ENCODE results near the gene C16orf74.

The C16orf74 gene

DNA sequence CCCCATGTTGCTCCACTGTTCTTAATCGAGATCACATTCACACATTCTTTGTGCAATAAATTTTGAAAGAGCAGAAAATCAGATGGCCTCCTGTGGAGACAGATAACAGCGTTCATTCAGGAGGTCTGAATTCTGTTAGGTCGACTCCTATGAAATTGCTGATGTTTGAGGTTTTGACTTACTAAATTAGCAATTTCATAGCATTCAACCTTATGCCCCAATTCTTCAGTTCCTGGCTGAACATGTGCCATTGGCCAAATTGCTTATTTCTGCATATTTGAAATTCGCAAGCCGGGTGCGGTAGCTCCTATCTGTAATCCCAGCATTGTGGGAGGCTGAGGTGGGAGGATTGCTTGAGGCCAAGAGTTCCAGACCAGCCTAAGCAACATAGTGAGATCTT is 22.1 kb upstream of the C16orf74 start:
- DNase-seq, result no peak

DNA sequence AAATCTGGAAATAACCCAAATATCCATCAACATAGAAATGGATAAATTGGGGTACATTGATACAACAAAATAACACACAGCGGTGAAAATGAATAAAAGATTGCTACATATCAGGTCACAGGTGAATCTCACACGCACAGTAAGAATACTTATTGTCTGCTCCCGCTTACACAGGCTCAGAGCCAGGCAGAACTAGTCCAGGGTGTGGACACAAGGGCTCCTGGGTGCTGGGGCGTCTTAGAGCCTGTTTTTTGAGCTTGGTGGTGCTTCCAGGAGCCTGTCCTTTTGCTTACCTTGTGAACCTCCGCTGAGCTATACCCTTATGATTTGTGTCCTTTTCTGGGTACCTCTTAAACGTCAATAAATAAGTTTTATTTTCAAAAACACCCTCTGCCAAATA is 19.8 kb upstream of the C16orf74 start:
- no peak for DNase-seq

DNA sequence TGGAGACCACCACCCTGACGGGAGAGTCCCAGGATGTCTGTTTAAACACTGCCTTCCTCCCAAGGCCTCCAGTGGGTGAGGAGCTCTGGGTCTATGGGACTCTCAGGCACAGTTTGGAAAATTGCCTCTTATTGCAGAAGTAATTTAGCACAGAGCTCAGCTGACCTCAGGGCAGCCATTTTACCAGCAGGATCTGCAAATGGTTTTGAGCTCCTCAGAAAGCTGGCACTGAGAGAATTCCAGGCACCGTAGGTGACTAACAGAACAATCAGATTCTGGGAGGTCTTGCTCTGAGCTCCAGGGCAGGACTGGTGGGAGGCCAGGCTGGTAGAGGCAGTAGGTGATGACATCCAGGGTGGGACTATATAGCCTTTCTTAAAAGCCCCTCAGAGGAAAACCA is 17.3 kb upstream of the C16orf74 start:
- DNase-seq, result no peak

DNA sequence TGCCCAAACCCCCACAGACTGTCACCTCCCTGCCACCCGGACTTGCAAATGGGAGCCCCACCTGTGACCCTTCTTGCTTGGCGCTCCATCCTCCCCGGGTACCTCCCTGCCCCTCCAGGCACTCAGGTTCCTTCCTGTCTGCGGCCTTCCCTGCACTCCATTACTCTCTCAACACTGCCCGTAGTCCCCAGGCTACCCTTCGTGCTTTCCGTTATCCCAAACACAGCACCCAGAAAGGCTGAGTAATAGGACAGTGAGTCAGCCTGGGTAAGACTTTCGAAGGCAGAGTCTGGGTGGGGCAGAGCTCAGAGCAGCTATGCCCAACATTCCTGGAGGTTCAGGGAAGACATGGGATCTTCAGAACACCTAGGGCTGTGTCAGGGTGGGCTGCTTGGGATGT is 16.6 kb upstream of the C16orf74 start:
- peak; percentile 89 for DNase-seq

DNA sequence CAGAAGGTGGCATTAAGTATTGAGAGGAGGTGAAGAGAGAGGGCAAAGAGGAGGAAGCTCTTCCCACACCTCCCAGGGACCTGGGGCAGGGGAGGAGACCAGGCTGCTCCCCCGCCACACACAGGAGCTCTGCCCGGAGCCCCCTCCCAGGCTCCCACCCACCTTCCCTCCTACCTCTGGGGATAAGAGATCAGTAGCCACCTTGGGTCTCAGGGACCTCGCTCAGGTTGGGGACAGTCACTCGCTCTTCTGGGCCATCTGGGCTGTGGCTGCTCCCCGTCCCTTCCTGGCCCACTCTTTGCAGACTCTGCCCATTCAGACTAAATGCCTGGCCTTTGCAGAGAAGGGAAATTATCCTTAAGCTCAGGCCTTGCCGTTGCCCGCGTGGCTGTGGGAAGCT is 14.9 kb upstream of the C16orf74 start:
- DNase-seq, result no peak

DNA sequence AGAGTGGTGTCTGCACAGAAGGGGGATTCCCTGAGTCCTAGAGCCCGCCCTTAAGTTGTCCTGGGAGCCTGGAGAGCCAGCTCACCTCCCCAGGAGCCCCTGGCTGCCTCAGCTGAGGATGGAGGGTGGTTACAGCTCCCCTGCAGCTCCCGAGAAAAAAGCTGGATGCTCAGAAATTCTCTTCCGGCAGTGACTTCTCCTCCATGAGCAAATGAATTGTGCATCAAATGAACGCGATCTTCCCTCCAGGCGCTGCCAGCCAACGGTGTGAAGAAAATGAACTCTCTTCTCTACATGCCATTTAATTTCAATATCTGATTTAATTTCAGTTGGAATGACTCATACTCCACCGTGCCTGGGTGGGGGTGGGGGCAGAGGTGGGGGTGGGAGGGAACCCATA is 14.3 kb upstream of the C16orf74 start:
- DNase-seq, result no peak

DNA sequence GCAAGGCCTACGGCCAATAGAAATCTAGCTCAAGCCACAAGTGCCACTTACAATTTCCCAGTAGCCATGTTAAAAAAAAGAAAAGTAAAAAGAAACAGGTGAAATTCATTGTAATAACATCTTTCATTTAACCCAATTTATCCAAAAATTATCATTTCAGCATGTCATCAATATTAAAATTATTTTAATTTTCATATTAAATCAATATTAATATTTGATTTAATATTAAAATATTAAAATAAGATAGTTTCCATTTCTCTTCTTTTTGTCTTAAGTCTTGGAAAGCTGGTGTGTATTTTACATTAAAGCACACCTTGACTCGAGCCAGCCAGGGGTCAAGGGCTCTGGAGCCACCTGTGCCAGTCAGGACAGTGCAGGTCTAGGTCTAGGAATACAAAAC is 12.7 kb upstream of the C16orf74 start:
- no peak for DNase-seq

DNA sequence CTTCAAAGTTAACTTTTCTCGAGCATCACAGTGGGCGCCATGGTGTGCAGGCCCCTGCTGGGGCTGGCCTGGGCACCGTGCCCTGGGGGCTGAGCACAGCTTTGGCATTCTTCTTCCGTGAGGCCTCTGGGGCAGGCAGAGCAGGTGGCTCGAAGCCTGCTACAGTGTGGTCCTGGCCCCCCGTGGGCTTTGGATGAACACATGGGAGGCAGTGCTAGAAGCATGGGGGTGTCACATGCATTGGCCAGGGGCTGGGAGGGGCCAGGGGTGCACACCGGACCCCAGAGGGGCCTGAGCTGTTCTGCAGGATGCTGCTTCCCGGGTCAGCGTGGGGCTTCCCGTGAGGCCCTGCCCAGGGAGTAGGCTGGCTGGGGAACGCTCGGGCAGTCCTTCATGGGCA is 12.1 kb upstream of the C16orf74 start:
- DNase-seq, result no peak

DNA sequence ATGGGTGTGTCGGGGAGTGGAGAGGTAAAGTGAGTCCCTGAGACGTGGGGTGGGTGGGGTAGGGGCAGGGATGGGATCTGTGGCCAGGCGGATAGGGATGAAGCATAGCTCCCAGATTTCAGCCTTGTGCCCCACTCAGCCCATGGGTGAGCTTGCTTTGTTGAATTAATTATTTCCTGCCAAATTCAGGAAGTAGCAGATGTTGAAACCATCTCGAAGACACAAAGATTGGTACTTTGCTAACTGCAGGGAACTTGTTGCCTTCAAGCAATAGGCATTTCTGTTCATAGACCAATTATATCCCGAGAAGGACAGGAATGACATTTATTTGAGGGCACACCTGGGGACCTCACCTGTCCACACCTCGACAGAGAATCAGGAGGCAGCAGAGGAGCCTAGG is 11.0 kb upstream of the C16orf74 start:
- no peak for DNase-seq

DNA sequence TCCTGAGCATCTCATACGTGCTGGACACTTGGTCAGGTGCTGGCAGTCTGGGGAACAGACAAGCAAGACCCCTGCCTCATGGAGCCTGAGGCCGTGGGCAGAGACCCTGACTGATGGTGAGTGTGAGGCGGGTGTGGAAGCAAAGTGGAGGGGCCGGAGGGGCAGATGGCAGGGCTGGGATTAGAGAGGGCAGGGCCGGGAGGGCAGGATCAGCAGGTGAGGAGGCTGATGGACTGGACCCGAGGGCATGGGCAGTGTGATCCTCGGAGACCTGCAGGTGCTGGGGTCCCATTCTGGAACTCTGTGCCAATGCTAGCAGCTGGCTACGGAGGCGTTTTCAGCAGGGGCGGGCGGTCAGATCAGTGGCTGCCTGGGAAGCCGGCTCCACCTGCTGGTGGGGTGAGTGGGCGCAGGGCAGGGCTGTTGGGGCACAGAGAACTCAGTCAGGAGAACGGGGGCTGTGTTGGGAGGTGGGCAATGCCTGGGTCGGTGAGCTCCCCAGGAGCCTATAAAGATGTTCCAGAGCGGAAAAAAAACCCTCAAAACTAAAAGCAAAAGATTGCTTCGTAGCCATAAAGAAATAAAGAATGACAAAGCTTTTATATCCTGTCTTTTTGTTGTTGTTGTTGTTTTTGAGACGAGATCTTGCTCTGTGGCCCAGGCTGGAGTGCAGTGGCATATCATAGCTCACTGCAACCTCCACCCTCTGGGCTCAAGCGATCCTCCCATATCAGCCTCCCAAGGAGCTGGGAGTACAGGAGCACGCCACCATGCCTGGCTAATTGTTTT is 8.9 kb upstream of the C16orf74 start:
- DNase-seq, result no peak

DNA sequence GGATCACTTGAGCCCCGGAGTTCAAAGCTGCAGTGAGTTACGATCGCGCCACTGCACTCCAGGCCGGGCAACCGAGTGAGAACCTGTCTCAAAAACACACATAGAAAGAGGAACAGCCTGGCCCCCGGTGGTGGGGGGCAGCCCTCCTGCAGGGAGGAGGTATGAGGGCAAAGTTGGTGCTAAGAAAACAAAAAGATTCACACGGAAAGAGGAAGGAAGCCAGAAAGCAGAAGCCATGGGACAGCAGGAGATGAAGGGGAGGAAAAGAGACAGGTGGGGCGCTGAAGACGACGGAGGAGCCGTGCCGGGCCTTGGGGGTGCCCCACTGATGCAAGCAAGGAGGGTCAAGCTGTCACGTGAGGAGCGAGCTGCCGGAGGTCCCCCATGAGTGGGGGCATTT is 8.2 kb upstream of the C16orf74 start:
- no peak for DNase-seq

DNA sequence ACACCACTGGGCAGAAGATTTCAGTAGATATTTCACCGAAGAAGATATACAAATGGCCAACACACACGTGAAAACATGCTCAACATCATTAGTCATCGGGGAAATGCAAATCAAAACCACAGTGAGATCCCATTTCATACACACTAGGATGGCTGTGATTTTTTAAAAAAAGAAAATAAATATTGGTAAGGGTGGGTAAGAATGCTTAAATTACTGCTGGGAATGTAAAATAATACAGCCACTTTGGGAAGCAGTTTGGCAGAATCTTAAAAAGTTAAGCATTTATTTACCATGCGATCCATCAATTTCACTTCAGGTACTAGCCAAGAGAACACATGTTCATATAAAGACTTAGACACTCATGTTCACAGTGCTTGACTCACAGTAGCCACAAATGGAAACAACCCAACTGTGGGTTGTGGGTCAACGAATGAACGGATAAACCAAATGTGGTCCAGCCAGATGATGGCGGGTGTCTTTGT is 6.5 kb upstream of the C16orf74 start:
- peak; percentile 75 for DNase-seq

DNA sequence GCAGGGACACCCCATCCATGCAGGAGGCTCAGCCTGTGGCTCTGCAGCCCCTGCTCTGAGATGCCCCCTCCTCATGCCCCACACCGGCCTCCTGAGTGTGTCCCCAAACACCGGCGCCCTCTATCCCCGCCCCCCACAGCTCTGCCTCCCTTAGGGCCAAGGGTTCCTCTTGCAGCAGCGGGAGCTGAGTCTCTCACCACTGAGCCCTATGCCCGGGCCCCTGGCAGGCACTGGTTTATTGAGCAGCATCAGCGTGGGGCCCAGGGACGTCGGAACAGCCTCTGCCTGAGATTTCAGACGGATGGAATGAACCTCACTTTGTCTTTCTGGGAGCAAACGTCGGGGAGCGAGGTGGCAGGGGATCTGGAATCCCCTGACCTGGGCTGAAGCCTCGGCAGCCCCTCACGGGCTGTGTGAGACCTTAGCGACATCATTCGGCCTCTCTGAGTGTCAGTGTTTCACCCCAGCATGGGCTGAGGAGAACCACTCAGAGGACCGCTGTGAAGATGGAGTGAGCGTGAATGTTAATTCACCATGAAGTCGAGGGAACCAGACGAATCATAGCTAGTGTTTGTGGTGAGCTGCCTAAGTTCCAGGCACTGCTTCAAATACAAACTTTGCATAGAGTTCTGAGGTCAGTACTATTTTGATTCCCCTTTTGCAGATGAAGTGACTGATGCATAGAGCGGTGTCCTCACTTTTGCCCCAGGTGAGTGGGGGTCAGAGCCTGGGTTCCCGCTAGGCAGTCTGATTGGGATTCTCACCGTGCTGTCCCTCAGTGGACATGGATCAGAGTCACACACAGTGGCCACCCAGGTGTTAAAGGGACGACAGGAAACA is 5.3 kb upstream of the C16orf74 start:
- DNase-seq, result peak; percentile 27

DNA sequence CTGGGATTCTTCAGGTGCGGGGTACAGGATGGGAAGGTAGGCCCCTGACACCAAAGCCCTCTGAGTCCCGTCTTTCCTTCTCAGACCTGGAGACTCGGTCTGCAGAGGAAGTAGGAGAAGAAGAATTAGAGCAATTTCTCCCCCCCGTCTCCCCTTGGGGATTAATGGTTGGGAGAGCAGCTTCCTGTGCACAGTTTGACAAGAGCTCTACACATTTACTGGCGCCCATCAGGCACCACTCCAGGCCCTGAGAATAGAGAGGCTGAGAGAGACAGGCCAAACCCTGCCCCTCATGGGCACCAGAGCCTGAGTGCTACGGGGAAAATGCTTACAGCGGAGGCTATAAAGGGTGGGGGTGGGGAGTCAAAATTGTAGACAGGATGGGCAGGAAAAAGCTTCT is 3.5 kb upstream of the C16orf74 start:
- no peak for DNase-seq

DNA sequence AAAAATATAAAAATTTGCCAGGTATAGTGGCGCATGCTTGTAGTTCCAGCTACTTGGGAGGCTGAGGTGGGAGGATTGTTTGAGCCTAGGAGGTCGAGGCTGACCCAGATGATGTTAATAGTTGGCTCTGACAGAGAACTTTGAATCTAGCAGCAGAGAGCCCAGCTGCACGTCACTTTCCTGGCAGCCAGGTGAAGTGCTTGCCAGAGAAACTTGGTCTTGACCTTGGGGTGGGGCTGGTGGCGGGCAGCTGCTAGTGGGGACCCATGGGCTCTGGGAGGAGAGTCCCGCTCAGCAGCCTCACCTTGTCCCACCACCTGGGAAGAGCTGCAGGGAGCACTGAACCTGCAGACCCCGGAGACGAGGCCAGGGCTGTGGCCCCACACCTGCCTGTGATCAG is 3.1 kb upstream of the C16orf74 start:
- DNase-seq, result no peak

DNA sequence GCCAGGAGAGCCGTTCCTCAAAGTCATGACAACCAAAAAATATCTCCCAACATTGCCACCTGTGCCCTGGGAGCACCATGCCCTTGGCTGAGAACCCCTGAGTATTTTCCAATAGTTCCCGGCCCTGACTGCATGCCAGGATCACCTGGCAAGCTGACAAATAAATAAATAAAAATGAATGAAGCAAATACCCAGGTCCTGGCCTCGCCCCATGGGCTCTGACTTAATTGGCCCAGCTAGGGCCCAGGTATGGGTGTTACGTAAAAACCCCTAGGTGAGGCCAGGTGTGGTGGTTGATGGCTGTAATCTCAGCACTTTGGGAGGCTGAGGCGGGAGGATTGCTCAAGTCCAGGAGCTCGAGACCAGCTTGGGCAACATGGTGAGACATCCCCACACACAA is 2.7 kb upstream of the C16orf74 start:
- DNase-seq, result no peak

DNA sequence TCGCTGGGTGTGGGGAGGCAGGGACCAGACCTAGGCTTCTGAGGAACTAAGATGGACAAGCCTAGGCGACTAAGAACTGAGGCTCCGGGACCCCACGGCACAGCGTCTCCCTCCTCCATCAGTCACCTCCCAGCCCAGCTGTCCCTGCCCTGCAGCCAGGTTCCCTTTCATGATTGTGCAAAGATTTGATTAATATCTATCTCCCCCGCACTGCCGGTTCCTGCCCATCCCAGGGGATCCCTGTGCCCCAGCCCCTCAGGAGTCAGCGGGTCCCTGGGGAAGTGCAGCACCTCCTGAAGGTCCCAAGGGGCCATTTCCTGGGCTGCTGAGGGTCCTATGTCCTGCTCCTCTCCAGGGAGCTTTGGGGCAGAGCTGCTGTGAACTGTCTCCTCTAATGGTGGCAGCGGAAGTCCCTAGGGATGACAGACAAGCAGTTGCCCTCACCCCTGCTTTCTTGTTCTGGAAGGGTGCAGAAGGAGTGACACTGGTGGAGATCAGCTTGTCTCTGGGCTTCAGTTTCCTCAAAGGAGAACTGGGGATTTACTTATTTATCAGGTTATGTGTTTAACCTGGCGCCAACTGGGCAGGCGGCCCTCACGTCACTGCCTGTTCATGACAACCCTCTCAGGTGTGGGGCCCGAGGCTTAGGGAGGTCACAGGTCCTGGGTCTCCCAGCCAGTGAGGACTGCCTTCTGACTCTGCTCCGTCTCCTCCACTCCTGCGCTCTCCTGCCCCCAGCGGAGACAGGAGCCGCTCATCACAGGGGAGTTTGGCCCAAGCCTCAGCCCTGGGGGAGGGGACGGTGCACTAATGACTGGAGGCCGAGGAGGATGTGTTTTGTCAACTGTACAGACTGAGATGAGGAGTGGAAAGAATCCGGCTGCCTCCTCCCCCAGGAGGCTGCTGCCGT is 1.9 kb upstream of the C16orf74 start:
- peak; percentile 72 for DNase-seq

DNA sequence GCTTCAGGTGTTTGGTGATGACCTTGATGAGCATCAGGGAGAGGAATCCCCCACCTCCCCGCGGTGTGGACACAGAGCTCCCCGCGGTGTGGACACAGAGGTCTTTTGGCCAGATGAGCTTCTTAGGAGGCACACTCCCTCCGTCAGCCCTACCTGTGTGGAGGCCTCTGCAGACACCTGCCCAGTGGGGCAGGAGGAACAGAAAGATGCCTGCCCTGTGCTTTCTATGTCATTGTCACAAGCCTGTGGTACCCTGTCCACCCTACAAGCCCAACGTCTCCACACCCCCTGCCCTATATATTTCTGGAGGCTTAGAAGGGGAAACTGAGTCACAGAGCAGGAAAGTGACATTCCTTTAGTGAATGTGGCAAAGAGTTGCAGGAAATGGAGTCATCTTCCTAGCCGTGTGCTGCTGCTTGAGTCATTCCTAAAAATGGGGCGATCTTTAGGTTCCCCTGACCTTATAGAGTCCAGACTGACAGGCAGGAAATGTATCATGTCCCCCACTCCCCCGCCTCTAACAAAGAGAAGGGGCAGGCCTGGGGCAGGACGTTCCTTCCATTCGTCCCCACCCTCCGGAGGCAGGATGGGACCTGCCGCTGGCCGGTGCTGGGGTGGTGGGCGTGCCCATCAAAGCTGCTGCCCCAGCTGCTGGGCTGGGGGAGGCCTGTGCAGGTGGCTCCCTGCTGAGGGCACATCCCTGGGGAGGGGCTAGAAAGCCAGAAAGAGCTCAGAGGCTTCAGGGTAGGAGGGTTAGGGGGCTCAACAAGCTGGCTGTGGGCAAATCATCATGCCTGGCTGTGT is 1.0 kb upstream of the C16orf74 start:
- peak; percentile 51 for DNase-seq

DNA sequence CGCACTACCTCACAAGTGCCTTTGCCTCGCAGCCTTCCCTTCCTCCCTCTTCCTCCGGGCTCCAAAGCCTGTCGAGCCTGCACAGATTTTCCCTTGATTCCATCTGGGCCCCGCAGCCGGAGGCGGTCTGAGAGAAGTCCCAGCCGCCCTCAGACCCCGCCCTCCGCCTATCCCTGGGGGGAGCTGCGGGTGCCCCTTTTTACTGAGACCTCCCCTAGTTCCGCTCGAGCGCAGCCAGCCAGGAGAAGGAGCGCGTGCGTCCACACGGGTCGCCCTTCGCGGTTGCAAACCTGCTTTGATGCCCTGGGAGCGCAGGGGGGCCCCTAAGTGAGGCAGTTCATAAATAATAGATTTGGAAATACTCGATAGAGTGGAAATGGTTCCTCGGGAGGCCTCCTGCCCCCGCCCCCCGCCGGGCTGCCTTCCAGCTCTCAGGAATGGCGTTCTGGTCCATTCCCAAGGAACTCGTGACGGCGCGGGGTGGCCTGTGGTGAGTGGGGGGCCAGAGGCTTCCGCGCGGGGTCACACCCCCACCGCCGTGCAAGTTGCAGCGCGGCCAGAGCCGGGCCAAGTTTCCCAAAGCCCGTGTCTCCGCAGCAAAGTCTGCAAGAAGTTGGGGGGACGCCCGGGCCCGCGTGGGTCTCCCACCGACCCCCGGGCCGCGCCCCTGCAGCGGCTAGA is 610 bp downstream of the C16orf74 start:
- DNase-seq, result peak; percentile 57

DNA sequence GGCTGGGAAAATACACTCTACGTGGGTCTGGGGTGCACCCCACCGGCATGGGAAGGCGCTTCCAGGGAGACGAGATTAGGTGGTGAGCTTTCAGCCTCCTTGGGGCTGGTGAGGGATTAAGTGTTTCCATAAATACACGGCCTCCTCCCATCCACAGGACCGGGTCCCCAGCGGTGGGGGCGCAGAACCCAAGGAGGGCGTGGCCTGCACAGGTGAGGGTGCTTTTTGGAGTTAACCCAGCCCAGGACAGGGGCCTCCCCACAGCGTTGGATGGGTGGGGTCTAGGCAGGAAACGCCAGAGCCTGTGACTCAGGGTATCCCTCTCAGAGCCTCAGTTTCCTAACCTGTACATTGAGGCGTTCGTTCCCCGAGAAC is 1.1 kb downstream of the C16orf74 start:
- no peak for DNase-seq

DNA sequence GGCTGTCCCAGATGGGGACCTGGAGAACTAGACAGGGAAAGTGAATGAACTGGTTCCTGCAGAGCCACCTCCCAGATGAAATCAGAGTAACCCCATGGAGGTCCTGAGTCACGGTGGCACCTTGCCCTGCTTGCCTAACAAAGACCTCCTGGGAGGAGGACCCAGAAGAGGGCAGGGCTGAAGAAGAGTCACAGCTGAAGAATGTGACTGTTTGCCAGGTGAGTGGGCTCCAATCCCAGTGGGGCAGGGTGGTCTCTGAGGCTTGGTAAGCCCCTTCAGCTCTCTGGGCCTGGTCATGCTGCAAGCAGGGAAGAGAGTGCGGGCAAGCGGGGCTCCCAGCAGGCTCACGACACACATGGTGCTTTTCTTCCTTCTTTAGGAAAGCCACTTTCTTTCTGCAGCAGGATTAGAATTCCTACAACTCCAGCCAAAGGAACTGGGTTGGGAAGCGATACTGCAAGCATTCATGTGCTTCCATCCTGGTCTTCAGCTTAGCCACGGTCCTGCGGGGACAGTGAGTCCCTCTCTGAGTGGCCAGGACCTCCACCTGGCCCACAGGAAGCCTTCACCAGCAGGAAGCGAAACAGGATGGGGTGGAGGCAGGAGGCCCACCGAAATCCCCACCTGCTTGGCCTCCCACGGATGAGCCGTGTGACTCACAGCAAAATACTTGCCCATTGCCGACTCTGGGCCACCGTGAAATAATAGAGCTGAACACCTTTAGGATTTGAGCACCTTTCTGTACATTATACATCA is 4.3 kb downstream of the C16orf74 start:
- DNase-seq, result peak; percentile 47

Measured in fibroblast of skin of right quadriceps (primary cell).